ENCODE measurements around the gene TENT4B.

TENT4B gene

GRCh38 chr16:50195756-50196155, 42.6 kb downstream of the TENT4B start:
- no peak for DNase-seq (ENCODE audit: low spot score)

- DNase-seq (ENCODE audit: low spot score) = no peak
Measured at GRCh38 chr16:50197582-50197981, 44.5 kb downstream of the TENT4B start.

- no peak for DNase-seq (ENCODE audit: low spot score)
Measured at GRCh38 chr16:50198802-50199403, 45.8 kb downstream of the TENT4B start.

- DNase-seq (ENCODE audit: low spot score) = no peak
Measured at GRCh38 chr16:50201787-50202186, 48.7 kb downstream of the TENT4B start.

- no peak for DNase-seq (ENCODE audit: low spot score)
Measured at GRCh38 chr16:50202926-50203624, 50.0 kb downstream of the TENT4B start.

- DNase-seq (ENCODE audit: low spot score) = no peak
Measured at GRCh38 chr16:50203681-50204080, 50.6 kb downstream of the TENT4B start.

GRCh38 chr16:50204453-50205108, 51.5 kb downstream of the TENT4B start:
- no peak for DNase-seq (ENCODE audit: low spot score)

GRCh38 chr16:50207652-50208051, 54.5 kb downstream of the TENT4B start:
- DNase-seq (ENCODE audit: low spot score) = no peak

- DNase-seq (ENCODE audit: low spot score) = no peak
Measured at GRCh38 chr16:50208460-50208931, 55.4 kb downstream of the TENT4B start.

GRCh38 chr16:50209546-50210265, 56.6 kb downstream of the TENT4B start:
- DNase-seq (ENCODE audit: low spot score) = no peak

GRCh38 chr16:50210266-50211038, 57.3 kb downstream of the TENT4B start:
- DNase-seq (ENCODE audit: low spot score) = peak; percentile 51

- DNase-seq (ENCODE audit: low spot score) = peak; percentile 45
Measured at GRCh38 chr16:50213939-50214519, 60.9 kb downstream of the TENT4B start.

- no peak for DNase-seq (ENCODE audit: low spot score)
Measured at GRCh38 chr16:50215680-50216079, 62.6 kb downstream of the TENT4B start.

GRCh38 chr16:50216231-50216630, 63.1 kb downstream of the TENT4B start:
- no peak for DNase-seq (ENCODE audit: low spot score)

- DNase-seq (ENCODE audit: low spot score) = no peak
Measured at GRCh38 chr16:50219402-50219975, 66.4 kb downstream of the TENT4B start.

- DNase-seq (ENCODE audit: low spot score) = no peak
Measured at GRCh38 chr16:50224286-50224685, 71.2 kb downstream of the TENT4B start.

GRCh38 chr16:50227120-50227519, 74.0 kb downstream of the TENT4B start:
- DNase-seq (ENCODE audit: low spot score) = no peak

GRCh38 chr16:50227665-50228064, 74.6 kb downstream of the TENT4B start:
- no peak for DNase-seq (ENCODE audit: low spot score)

GRCh38 chr16:50228364-50228868, 75.3 kb downstream of the TENT4B start:
- DNase-seq (ENCODE audit: low spot score) = no peak

- DNase-seq (ENCODE audit: low spot score) = no peak
Measured at GRCh38 chr16:50229149-50229726, 76.1 kb downstream of the TENT4B start.

Measured in germinal center (tissue), 1 donor.